Skeletal muscle satellite cell (primary cell): Measurements from ENCODE around the gene PRND.

Source experiments
- H3K27me3 ChIP-seq: 2 replicates; pipeline ENCODE4 v1.7.0; 2013; ENCODE audit warnings: low read length; ENCODE audit not compliant: control insufficient read depth, insufficient read depth
- H3K36me3 ChIP-seq: 2 replicates; pipeline ENCODE4 v1.7.0; 2013; ENCODE audit warnings: mild to moderate bottlenecking, control low read depth, low read length; ENCODE audit not compliant: insufficient read depth
- H3K4me1 ChIP-seq: 2 replicates; pipeline ENCODE4 v1.7.0; 2013; ENCODE audit warnings: low read length; ENCODE audit not compliant: control insufficient read depth, insufficient read depth
- H3K4me2 ChIP-seq: 2 replicates; pipeline ENCODE4 v1.7.0; 2013; ENCODE audit warnings: mild to moderate bottlenecking, low read length
- H3K4me3 ChIP-seq: 2 replicates; pipeline ENCODE4 v1.7.0; 2013; ENCODE audit warnings: low read length
- H3K9ac ChIP-seq: 2 replicates; pipeline ENCODE4 v1.7.0; 2013; ENCODE audit warnings: mild to moderate bottlenecking, low read depth, low read length, moderate library complexity
- H3K9me3 ChIP-seq: replicated peaks from 2 replicates; pipeline ENCODE4 v1.7.0; 2013; ENCODE audit warnings: mild to moderate bottlenecking, control low read depth, low read length

PRND gene

GRCh38 chr20:4709261-4710105 is 12.2 kb upstream of the PRND start:
- Histone ChIP-seq H3K9ac (no peak overlapping the region), H3K4me3 (no peak overlapping the region), H3K4me1 (no peaks in the 10 kb centered on the region), H3K4me2 (no peak overlapping the region), H3K9me3 (no peaks in the 10 kb centered on the region), H3K27me3 (peaks cover 28% of the 10 kb centered on the region), H3K36me3 (no peaks in the 10 kb centered on the region)

GRCh38 chr20:4710106-4710475 is 11.6 kb upstream of the PRND start:
- Histone ChIP-seq H3K4me1 (no peaks in the 10 kb centered on the region), H3K4me2 (no peak overlapping the region), H3K27me3 (peaks cover 24% of the 10 kb centered on the region), H3K9me3 (no peaks in the 10 kb centered on the region), H3K4me3 (no peak overlapping the region), H3K36me3 (no peaks in the 10 kb centered on the region), H3K9ac (no peak overlapping the region)

- H3K4me3 ChIP-seq, result no peak overlapping the region
- no peak overlapping the region for H3K9ac ChIP-seq
- no peak overlapping the region for H3K4me2 ChIP-seq
- H3K36me3 ChIP-seq, result no peaks in the 10 kb centered on the region
- H3K27me3 ChIP-seq, result peaks cover 33% of the 10 kb centered on the region
- no peaks in the 10 kb centered on the region for H3K4me1 ChIP-seq
- H3K9me3 ChIP-seq, result no peaks in the 10 kb centered on the region
These were observed 10.2 kb upstream of the PRND start for GRCh38 chr20:4711511-4711910.

GRCh38 chr20:4713401-4713800 is 8.3 kb upstream of the PRND start:
- no peak overlapping the region for H3K9ac ChIP-seq
- H3K4me1 ChIP-seq, result no peaks in the 10 kb centered on the region

GRCh38 chr20:4714818-4715217 is 6.9 kb upstream of the PRND start:
- no peaks in the 10 kb centered on the region for H3K9me3 ChIP-seq
- no peak overlapping the region for H3K4me2 ChIP-seq
- H3K4me3 ChIP-seq, result no peak overlapping the region
- H3K9ac ChIP-seq, result no peak overlapping the region
- peaks cover 32% of the 10 kb centered on the region for H3K27me3 ChIP-seq
- no peaks in the 10 kb centered on the region for H3K4me1 ChIP-seq
- H3K36me3 ChIP-seq, result no peaks in the 10 kb centered on the region

More at GRCh38 chr20:4713401-4713800, 8.3 kb upstream of the PRND start:
- no peak overlapping the region for H3K4me3 ChIP-seq
- no peaks in the 10 kb centered on the region for H3K9me3 ChIP-seq
- H3K4me2 ChIP-seq, result no peak overlapping the region
- H3K27me3 ChIP-seq, result peaks cover 37% of the 10 kb centered on the region
- no peaks in the 10 kb centered on the region for H3K36me3 ChIP-seq

- H3K4me3 ChIP-seq, result no peak overlapping the region
- no peaks in the 10 kb centered on the region for H3K36me3 ChIP-seq
- H3K4me1 ChIP-seq, result peaks cover 3% of the 10 kb centered on the region
- peaks cover 41% of the 10 kb centered on the region for H3K27me3 ChIP-seq
- no peak overlapping the region for H3K4me2 ChIP-seq
- H3K9me3 ChIP-seq, result no peaks in the 10 kb centered on the region
- H3K9ac ChIP-seq, result no peak overlapping the region
These were observed 3.7 kb upstream of the PRND start for GRCh38 chr20:4717816-4718570.

GRCh38 chr20:4719190-4719589 is 2.5 kb upstream of the PRND start:
- H3K27me3 ChIP-seq, result peaks cover 42% of the 10 kb centered on the region
- H3K4me1 ChIP-seq, result peaks cover 3% of the 10 kb centered on the region
- no peak overlapping the region for H3K9ac ChIP-seq
- H3K9me3 ChIP-seq, result no peaks in the 10 kb centered on the region
- H3K36me3 ChIP-seq, result no peaks in the 10 kb centered on the region
- H3K4me2 ChIP-seq, result no peak overlapping the region
- no peak overlapping the region for H3K4me3 ChIP-seq

GRCh38 chr20:4720041-4720976 is 1.4 kb upstream of the PRND start:
- Histone ChIP-seq H3K27me3 (peaks cover 53% of the 10 kb centered on the region), H3K4me2 (peak overlapping the region; percentile 28), H3K9me3 (no peaks in the 10 kb centered on the region), H3K4me1 (peaks cover 3% of the 10 kb centered on the region), H3K4me3 (no peak overlapping the region), H3K36me3 (no peaks in the 10 kb centered on the region), H3K9ac (peak overlapping the region; percentile 33)

GRCh38 chr20:4720977-4721349 is 746 bp upstream of the PRND start:
- peaks cover 51% of the 10 kb centered on the region for H3K27me3 ChIP-seq
- no peak overlapping the region for H3K4me3 ChIP-seq
- H3K36me3 ChIP-seq, result no peaks in the 10 kb centered on the region
- H3K9ac ChIP-seq, result no peak overlapping the region
- no peaks in the 10 kb centered on the region for H3K9me3 ChIP-seq
- H3K4me2 ChIP-seq, result peak overlapping the region; percentile 28
- peaks cover 3% of the 10 kb centered on the region for H3K4me1 ChIP-seq

GRCh38 chr20:4722571-4722970 is 862 bp downstream of the PRND start:
- peaks cover 42% of the 10 kb centered on the region for H3K27me3 ChIP-seq
- no peaks in the 10 kb centered on the region for H3K36me3 ChIP-seq
- no peak overlapping the region for H3K4me3 ChIP-seq
- H3K4me2 ChIP-seq, result no peak overlapping the region
- H3K9me3 ChIP-seq, result no peaks in the 10 kb centered on the region
- H3K4me1 ChIP-seq, result peaks cover 3% of the 10 kb centered on the region
- H3K9ac ChIP-seq, result no peak overlapping the region

- H3K27me3 ChIP-seq, result peaks cover 42% of the 10 kb centered on the region
- H3K36me3 ChIP-seq, result no peaks in the 10 kb centered on the region
- H3K4me1 ChIP-seq, result peaks cover 5% of the 10 kb centered on the region
- no peak overlapping the region for H3K4me2 ChIP-seq
- H3K4me3 ChIP-seq, result no peak overlapping the region
- H3K9me3 ChIP-seq, result no peaks in the 10 kb centered on the region
- H3K9ac ChIP-seq, result no peak overlapping the region
These were observed 1.3 kb downstream of the PRND start for GRCh38 chr20:4722993-4723392.
